PC-9 (cell line): ENCODE measurements around the gene CELF2. TPM values are rescaled to one million over a fixed set of nuclear protein-coding genes. Genes with fewer than 3 reads are reported as not detected.

Experiments used
- BruUV-seq: library from RNA; stranded (reverse); fragments of 400-500 nt; replicated peaks from 2 replicates; lab custom pipeline; 2021; lab: Mats Ljungman, UMichigan
- CTCF ChIA-PET: fragments of 300-600 bp; sonication (Branson Sonifier 250); formaldehyde crosslinking; loops from one replicate; lab custom pipeline; 2022; ENCODE audit warnings: antibody characterized with exemption; lab: Charles Lee
- POLR2A ChIA-PET: fragments of 300-600 bp; sonication (Branson Sonifier 250); formaldehyde crosslinking; loops from one replicate; lab custom pipeline; 2022; ENCODE audit warnings: antibody characterized with exemption; ENCODE audit not compliant: unreplicated experiment; lab: Charles Lee
- DNase-seq, 2 experiments: peaks; one replicate each; pipeline versions ENCODE4 v3.0.0 to v3.0.0-alpha.2; 2015 to 2022; ENCODE audit warnings: mixed read lengths in 1 of 2
- H2AFZ ChIP-seq: fragments of 200-600 bp; sonication (generic); 2 replicates; pipeline ENCODE4 v1.8.1; 2017; ENCODE audit warnings: antibody characterized with exemption
- H3F3A ChIP-seq: fragments of 200-600 bp; sonication (generic); 2 replicates; pipeline ENCODE4 v1.8.1; 2017; ENCODE audit warnings: antibody characterized with exemption, mild to moderate bottlenecking, low read depth; ENCODE audit not compliant: insufficient read depth
- H3K27ac ChIP-seq: fragments of 200-600 bp; sonication (generic); 2 replicates; pipeline ENCODE4 v1.6.1; 2016; ENCODE audit warnings: mixed run types
- H3K27me3 ChIP-seq: fragments of 200-600 bp; sonication (generic); 2 replicates; pipeline ENCODE4 v1.6.1; 2016; ENCODE audit warnings: low read depth, mixed run types; ENCODE audit not compliant: insufficient read depth
- H3K36me3 ChIP-seq: fragments of 200-600 bp; sonication (generic); 2 replicates; pipeline ENCODE4 v1.6.1; 2016; ENCODE audit warnings: low read depth, mixed run types
- H3K4me1 ChIP-seq: fragments of 200-600 bp; sonication (generic); replicated peaks from 2 replicates; pipeline ENCODE4 v1.6.1; 2016; ENCODE audit warnings: mixed run types; ENCODE audit not compliant: insufficient read depth
- H3K4me2 ChIP-seq: fragments of 200-600 bp; sonication (generic); 2 replicates; pipeline ENCODE4 v1.6.1; 2017; ENCODE audit warnings: mixed run types
- H3K4me3 ChIP-seq: fragments of 200-600 bp; sonication (generic); 2 replicates; pipeline ENCODE4 v1.6.1; 2016; ENCODE audit warnings: mixed run types
- H3K79me2 ChIP-seq: fragments of 200-600 bp; sonication (generic); 2 replicates; pipeline ENCODE4 v1.6.1; 2017; ENCODE audit warnings: low read depth, mixed run types
- H3K9me2 ChIP-seq: fragments of 200-600 bp; sonication (generic); 2 replicates; pipeline ENCODE4 v1.8.1; 2017; ENCODE audit warnings: mild to moderate bottlenecking; ENCODE audit not compliant: insufficient read depth
- H3K9me3 ChIP-seq: fragments of 200-600 bp; sonication (generic); 2 replicates; pipeline ENCODE4 v1.8.1; 2016; ENCODE audit warnings: low read depth; ENCODE audit not compliant: insufficient read depth
- H4K20me1 ChIP-seq: fragments of 200-600 bp; sonication (generic); 2 replicates; pipeline ENCODE4 v1.8.1; 2017; ENCODE audit not compliant: insufficient read depth
- CTCF ChIP-seq: fragments of 200-600 bp; sonication (generic); conservative IDR thresholded peaks from 2 replicates; pipeline ENCODE4 v1.6.1; 2017; ENCODE audit warnings: mixed run types, antibody characterized with exemption, mild to moderate bottlenecking, moderate library complexity
- EZH2 ChIP-seq: fragments of 200-600 bp; sonication (generic); IDR thresholded peaks from 2 replicates; pipeline ENCODE4 v1.8.0; 2017; ENCODE audit warnings: antibody characterized with exemption, low read depth
- intact Hi-C: fragments of 100-400 bp; cut with micrococcal nuclease; formaldehyde crosslinking; loops from one replicate; pipeline ENCODE4 v1.10.0; 2022; ENCODE audit not compliant: unreplicated experiment
- total RNA-seq: library from RNA; stranded (reverse); gene quantifications from 2 replicates; pipeline ENCODE4 v1.2.3, GENCODE V29; 2021

The CELF2 gene
- total RNA-seq, 1 experiment from 2014 or later, result not detected

GRCh38 chr10:11329062-11329673, 311.5 kb downstream of the CELF2 start:
- H3K27ac ChIP-seq, result no peak overlapping the region

GRCh38 chr10:11330383-11331045, 312.8 kb downstream of the CELF2 start:
- no peaks in the 10 kb centered on the region for H4K20me1 ChIP-seq
- no peak overlapping the region for H3K4me2 ChIP-seq
- H3K27me3 ChIP-seq, result peaks cover 81% of the 10 kb centered on the region
- ChIA-PET CTCF (no interaction called here), POLR2A (no interaction called here)
- no peaks in the 10 kb centered on the region for H3K36me3 ChIP-seq
- no peaks in the 10 kb centered on the region for H3K79me2 ChIP-seq
- no TSS peak for BruUV-seq
- TF ChIP-seq EZH2 (no peak), CTCF (no peak)
- DNase-seq, result no peak
- H3K27ac ChIP-seq, result no peak overlapping the region
- H3K4me1 ChIP-seq, result no peaks in the 10 kb centered on the region
- no peaks in the 10 kb centered on the region for H3K9me2 ChIP-seq
- no peaks in the 10 kb centered on the region for H3F3A ChIP-seq
- no peak overlapping the region for H2AFZ ChIP-seq
- intact Hi-C loops, result no loop called here
- H3K9me3 ChIP-seq, result no peaks in the 10 kb centered on the region
- no peak overlapping the region for H3K4me3 ChIP-seq

More at GRCh38 chr10:11329062-11329673, 311.5 kb downstream of the CELF2 start:
- no peak overlapping the region for H3K4me2 ChIP-seq
- H3K9me3 ChIP-seq, result no peaks in the 10 kb centered on the region
- H3K36me3 ChIP-seq, result no peaks in the 10 kb centered on the region
- TF ChIP-seq EZH2, result no peak
- no peak for TF ChIP-seq CTCF
- no peaks in the 10 kb centered on the region for H3F3A ChIP-seq
- ChIA-PET POLR2A (no interaction called here), CTCF (no interaction called here)
- H3K4me1 ChIP-seq, result no peaks in the 10 kb centered on the region
- intact Hi-C loops, result no loop called here
- no peak overlapping the region for H3K4me3 ChIP-seq
- BruUV-seq, result no TSS peak
- H3K9me2 ChIP-seq, result no peaks in the 10 kb centered on the region
- no peaks in the 10 kb centered on the region for H3K79me2 ChIP-seq
- DNase-seq, result no peak
- H3K27me3 ChIP-seq, result peaks cover 80% of the 10 kb centered on the region
- H2AFZ ChIP-seq, result no peak overlapping the region
- no peaks in the 10 kb centered on the region for H4K20me1 ChIP-seq

GRCh38 chr10:11331046-11331577, 313.4 kb downstream of the CELF2 start:
- BruUV-seq, result no TSS peak
- POLR2A ChIA-PET, result no interaction called here
- TF ChIP-seq EZH2 (no peak), CTCF (no peak)

More at GRCh38 chr10:11331046-11331577, 313.4 kb downstream of the CELF2 start:
- Histone ChIP-seq H4K20me1 (no peaks in the 10 kb centered on the region), H3K27me3 (peaks cover 81% of the 10 kb centered on the region), H3K4me1 (no peaks in the 10 kb centered on the region), H3K79me2 (no peaks in the 10 kb centered on the region), H2AFZ (no peak overlapping the region), H3K27ac (no peak overlapping the region), H3K9me3 (no peaks in the 10 kb centered on the region), H3F3A (no peaks in the 10 kb centered on the region), H3K4me3 (no peak overlapping the region), H3K4me2 (no peak overlapping the region), H3K9me2 (no peaks in the 10 kb centered on the region), H3K36me3 (no peaks in the 10 kb centered on the region)
- CTCF ChIA-PET, result no interaction called here
- intact Hi-C loops, result no loop called here
- DNase-seq, result no peak
